Upper lobe of right lung (tissue), 1 donor: Measurements from ENCODE around the gene NDUFA8. TPM values are rescaled to one million over a fixed set of nuclear protein-coding genes. Genes with fewer than 3 reads are reported as not detected.
A peak's percentile ranks its signal among the peaks of the same experiment; 100 is the strongest.

Source experiments
- ATAC-seq: fragments of 200-7000 bp; cut with Tn5 transposase; one replicate; pipeline ENCODE4 v1.9.1; 2020; ENCODE audit warnings: mild to moderate bottlenecking, moderate library complexity
- DNase-seq: peaks from one replicate; pipeline ENCODE4 v3.0.0-alpha.2; 2020
- H3K27ac ChIP-seq: fragments of 200-600 bp; one replicate; pipeline ENCODE4 v1.8.0; 2022
- H3K27me3 ChIP-seq: fragments of 200-600 bp; one replicate; pipeline ENCODE4 v1.8.0; 2022; ENCODE audit warnings: mild to moderate bottlenecking
- H3K36me3 ChIP-seq: fragments of 200-600 bp; one replicate; pipeline ENCODE4 v1.8.0; 2022
- H3K4me1 ChIP-seq: fragments of 200-600 bp; one replicate; pipeline ENCODE4 v1.8.0; 2022
- H3K4me3 ChIP-seq: fragments of 200-600 bp; one replicate; pipeline ENCODE4 v1.8.0; 2022; ENCODE audit warnings: mild to moderate bottlenecking
- H3K9me3 ChIP-seq: fragments of 200-600 bp; one replicate; pipeline ENCODE4 v1.8.0; 2022
- CTCF ChIP-seq: fragments of 200-600 bp; IDR thresholded peaks from one replicate; pipeline ENCODE4 v1.8.0; 2022; ENCODE audit warnings: antibody characterized with exemption
- intact Hi-C: fragments of 100-400 bp; cut with DNase I; formaldehyde crosslinking; loops from one replicate; pipeline ENCODE4 v1.11.0; 2022
- total RNA-seq: library from RNA; stranded (reverse); fragmentation: NEBNext Ultra II Directional; extraction: Animal tissue kit (Norgen Biotek cat#: 25700); gene quantifications from one replicate; pipeline ENCODE4 v1.2.1, GENCODE V29; 2021
- donor health status: DM: no; HTN: yes; CAD: no; lungs with severe emphysema.

Gene NDUFA8
- total RNA-seq, 1 donor from 2014 or later: 41.5 TPM

GRCh38 chr9:122132539-122132938, 27.0 kb downstream of the NDUFA8 start:
- intact Hi-C loops: no loop called here
- no peaks in the 10 kb centered on the region for H3K36me3 ChIP-seq
- H3K27me3 ChIP-seq: no peaks in the 10 kb centered on the region
- no peak overlapping the region for H3K4me3 ChIP-seq
- no peak for ATAC-seq
- TF ChIP-seq CTCF: no peak
- peak; percentile 45 for DNase-seq
- H3K9me3 ChIP-seq: no peaks in the 10 kb centered on the region
- H3K27ac ChIP-seq: no peak overlapping the region
- no peaks in the 10 kb centered on the region for H3K4me1 ChIP-seq

GRCh38 chr9:122131401-122132001, 28.1 kb downstream of the NDUFA8 start:
- intact Hi-C loops: no loop called here

GRCh38 chr9:122130837-122131236, 28.7 kb downstream of the NDUFA8 start:
- no peaks in the 10 kb centered on the region for H3K9me3 ChIP-seq
- TF ChIP-seq CTCF: no peak
- DNase-seq (peak; percentile 16), ATAC-seq (no peak)
- no peaks in the 10 kb centered on the region for H3K36me3 ChIP-seq
- peaks cover 13% of the 10 kb centered on the region for H3K4me1 ChIP-seq
- H3K27me3 ChIP-seq: peaks cover 16% of the 10 kb centered on the region
- H3K27ac ChIP-seq: no peak overlapping the region
- no peak overlapping the region for H3K4me3 ChIP-seq
- intact Hi-C loops: no loop called here

More at GRCh38 chr9:122131401-122132001, 28.1 kb downstream of the NDUFA8 start:
- peaks cover 10% of the 10 kb centered on the region for H3K27me3 ChIP-seq
- peak; percentile 20 for ATAC-seq
- H3K9me3 ChIP-seq: no peaks in the 10 kb centered on the region
- H3K4me3 ChIP-seq: no peak overlapping the region
- H3K4me1 ChIP-seq: peaks cover 6% of the 10 kb centered on the region
- no peak for TF ChIP-seq CTCF
- DNase-seq: peak; percentile 42
- no peak overlapping the region for H3K27ac ChIP-seq
- H3K36me3 ChIP-seq: no peaks in the 10 kb centered on the region

GRCh38 chr9:122129969-122130368, 29.6 kb downstream of the NDUFA8 start:
- H3K27me3 ChIP-seq: peaks cover 22% of the 10 kb centered on the region
- intact Hi-C loops: no loop called here
- TF ChIP-seq CTCF: no peak
- no peaks in the 10 kb centered on the region for H3K9me3 ChIP-seq
- H3K27ac ChIP-seq: no peak overlapping the region
- H3K36me3 ChIP-seq: no peaks in the 10 kb centered on the region
- H3K4me3 ChIP-seq: no peak overlapping the region
- peaks cover 19% of the 10 kb centered on the region for H3K4me1 ChIP-seq
- no peak for ATAC-seq
- DNase-seq: peak; percentile 44

- ATAC-seq: no peak
- intact Hi-C loops: no loop called here
- H3K27ac ChIP-seq: no peak overlapping the region
Measured at GRCh38 chr9:122128969-122129343, 30.6 kb downstream of the NDUFA8 start.

More at GRCh38 chr9:122128969-122129343, 30.6 kb downstream of the NDUFA8 start:
- Histone ChIP-seq H3K27me3 (peaks cover 22% of the 10 kb centered on the region), H3K9me3 (no peaks in the 10 kb centered on the region), H3K36me3 (no peaks in the 10 kb centered on the region), H3K4me3 (no peak overlapping the region), H3K4me1 (peaks cover 19% of the 10 kb centered on the region)
- no peak for TF ChIP-seq CTCF
- no peak for DNase-seq
